NCI-H526 treated with DMSO at 0.1 percent for 48 hours (cell line): ENCODE results near the gene SNF8.
A peak's percentile ranks its signal among the peaks of the same experiment; 100 is the strongest.
"Not testable (repeated sequence)": the region's sequence is repeated elsewhere in the genome, so short reads cannot be mapped to it uniquely, and the experiment has no call there.

Source experiments
- DNase-seq: peaks from one replicate; lab custom pipeline; 2025; lab: John Stamatoyannopoulos, UW

SNF8 gene

DNA sequence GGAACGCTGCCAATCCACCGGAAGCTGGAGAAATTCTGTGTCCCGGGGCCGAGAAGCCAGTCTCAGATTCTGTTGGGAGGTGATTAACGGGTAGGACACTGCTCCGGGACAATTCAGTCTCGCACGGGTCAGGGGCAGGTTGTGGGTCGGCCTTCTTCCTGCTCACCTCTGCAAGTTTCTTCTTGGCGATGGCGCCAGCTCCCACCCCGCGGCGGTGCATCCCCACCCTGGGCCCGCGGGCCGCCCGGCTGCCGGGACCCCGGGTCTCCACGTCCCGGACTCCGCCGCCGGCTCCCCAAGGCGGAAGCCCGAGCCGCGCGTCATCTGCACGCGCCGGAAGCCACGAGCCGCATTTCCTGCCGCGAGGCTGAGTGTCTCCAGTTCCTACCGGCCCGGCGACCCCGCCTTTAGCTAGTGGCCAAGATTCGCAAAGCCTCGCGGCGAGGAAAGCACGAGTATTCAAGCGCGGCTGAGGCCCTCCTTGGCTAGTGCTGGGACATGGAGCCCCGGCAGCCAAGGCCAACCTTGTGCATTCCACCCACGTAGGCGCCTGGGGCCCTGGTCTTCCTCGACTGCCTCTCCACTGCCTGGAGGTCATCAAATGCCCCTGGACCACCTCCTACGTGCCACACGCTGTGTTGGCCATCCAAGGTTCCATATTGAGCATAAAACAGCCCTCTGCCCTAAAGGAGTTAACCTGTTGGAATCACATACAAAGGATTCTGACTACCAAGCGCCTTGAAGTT, at the start of gene SNF8:
Gene SNF8, minus strand, starts transcription at position 328 of the 746 bp plus-strand sequence. Its CDS starts 108 bp downstream, at position 220.
- peak; percentile 65 for DNase-seq

- DNase-seq = no peak
These were observed 49.3 kb upstream of the SNF8 start for GRCh38 chr17:48993951-48994350.

GRCh38 chr17:48993305-48993704, 48.7 kb upstream of the SNF8 start:
- no peak for DNase-seq

DNA sequence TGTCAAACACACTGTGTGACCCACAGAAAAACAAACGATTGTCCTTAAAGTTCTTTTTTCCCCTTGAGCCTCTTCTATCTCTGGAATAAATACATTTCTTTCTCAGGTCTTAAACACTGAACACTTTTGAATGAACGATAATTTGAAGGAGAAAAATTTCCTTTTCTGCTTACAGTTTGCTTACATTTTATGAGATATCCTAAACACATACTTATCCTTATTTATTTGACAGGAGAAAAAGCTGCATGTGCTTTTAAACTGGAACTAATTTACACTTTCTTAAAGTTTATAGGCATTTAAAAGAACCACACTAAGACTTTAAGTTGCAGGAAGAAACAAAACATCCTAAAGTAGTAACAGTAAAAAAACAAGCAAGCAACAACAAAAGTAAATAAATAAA, 47.8 kb upstream of the SNF8 start:
- no peak for DNase-seq

- no peak for DNase-seq
These were observed 46.3 kb upstream of the SNF8 start for GRCh38 chr17:48990882-48991357.

GRCh38 chr17:48989100-48989499, 44.5 kb upstream of the SNF8 start:
- no peak for DNase-seq

DNA sequence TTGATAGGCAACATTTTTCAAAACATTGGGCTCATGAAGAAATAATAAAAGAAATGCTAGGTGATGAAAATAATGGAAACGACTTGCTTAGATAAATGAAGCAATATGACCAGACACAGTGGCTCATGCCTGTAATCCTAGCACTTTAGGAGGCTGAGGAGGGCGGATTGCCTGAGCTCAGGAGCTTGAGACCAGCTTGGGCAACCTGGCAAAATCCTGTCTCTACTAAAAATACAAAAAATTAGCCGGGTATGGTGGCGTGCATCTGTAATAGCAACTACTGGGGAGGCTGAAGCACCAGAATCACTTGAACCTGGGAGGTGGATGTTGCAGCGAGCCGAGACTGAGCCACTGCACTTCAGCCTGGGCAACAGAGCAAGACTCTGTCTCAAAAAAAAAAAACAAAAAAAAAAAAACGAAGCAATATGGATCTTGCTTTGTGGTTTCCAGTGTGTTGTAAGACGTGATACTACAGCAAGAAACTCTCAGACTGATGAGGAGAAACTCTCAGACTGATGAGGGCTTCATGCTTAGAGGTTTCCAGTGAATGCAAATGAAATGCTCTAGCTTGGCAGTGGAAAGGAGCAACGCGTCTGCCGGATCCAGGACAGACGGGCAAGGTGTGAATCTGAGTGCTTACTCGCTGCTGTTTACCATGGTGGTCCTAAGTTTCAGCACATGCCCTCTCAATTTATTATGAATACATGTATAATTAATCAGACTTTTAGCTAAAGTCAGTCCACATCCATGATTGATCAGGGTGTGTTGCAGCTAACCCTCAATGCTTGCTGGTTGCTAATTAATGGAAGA, 41.0 kb upstream of the SNF8 start:
- DNase-seq = no peak

GRCh38 chr17:48981927-48982539, 37.4 kb upstream of the SNF8 start:
- DNase-seq = no peak

- no peak for DNase-seq
These were observed 29.2 kb upstream of the SNF8 start for GRCh38 chr17:48973806-48974205.

GRCh38 chr17:48972749-48973097, 28.1 kb upstream of the SNF8 start:
- DNase-seq = no peak

- DNase-seq = no peak
These were observed 26.4 kb upstream of the SNF8 start for GRCh38 chr17:48970865-48971687.

DNA sequence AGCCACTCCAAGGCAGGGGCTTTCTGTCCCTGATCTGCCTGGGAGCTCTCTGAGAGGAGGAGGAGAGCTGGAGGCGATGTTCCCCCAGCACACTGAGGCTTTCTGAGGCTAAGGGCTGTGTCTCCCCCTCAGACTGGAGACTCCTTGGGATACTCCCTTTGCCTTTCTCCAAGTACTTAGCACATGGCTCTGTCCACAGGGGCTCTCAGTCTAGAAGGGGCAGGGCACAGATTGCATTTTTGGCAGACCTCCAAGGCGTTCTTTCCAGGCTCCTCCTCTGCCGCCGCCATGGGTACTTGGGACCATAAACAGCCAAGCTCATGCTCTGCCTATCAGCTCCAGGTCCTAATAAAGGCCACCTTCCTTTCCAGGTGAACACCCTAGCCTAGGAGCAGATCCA, 25.6 kb upstream of the SNF8 start:
- no peak for DNase-seq

- DNase-seq = no peak
These were observed 17.0 kb upstream of the SNF8 start for GRCh38 chr17:48961516-48962233.

DNA sequence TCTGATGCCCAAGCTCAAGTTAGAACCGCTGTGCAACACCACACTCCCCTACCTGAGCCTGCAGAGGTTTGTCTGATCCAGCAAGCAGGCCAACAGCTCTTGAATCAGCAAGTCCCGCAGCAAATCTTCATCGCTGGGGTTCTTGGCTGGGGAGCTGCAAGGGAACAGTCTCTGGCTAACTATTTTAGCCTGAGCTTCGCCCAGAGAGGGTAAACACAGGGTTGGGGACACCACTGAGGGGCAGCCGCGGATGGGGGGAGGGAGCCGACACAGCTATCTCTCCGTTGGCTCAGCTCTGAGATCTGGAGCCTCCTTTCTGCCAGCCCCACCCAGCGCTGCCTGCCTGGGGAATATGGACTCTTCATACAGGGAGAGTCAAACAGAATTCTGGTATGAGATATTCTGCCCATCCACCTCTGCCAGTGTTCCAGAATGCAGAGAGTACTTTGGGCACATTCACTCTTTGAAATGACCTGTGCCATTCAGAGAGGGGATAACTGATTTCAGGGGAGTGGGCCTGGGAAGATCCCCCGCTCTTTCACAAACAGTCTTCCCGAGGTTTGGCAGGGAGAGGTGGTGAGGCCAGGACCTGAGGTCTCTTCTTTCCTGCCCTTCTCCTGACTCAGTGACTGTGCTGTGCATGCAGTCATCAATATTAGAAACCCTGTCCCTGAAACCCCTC, 16.3 kb upstream of the SNF8 start:
- DNase-seq = no peak

- DNase-seq = no peak
These were observed 9.7 kb upstream of the SNF8 start for GRCh38 chr17:48954300-48954755.

- no peak for DNase-seq
These were observed 8.3 kb upstream of the SNF8 start for GRCh38 chr17:48952904-48953303.

- no peak for DNase-seq
These were observed 6.9 kb upstream of the SNF8 start for GRCh38 chr17:48951572-48951971.

GRCh38 chr17:48945261-48945651, 614 bp upstream of the SNF8 start:
- DNase-seq = not testable (repeated sequence)

- DNase-seq = no peak
These were observed 11.6 kb downstream of the SNF8 start for GRCh38 chr17:48933035-48933434.

DNA sequence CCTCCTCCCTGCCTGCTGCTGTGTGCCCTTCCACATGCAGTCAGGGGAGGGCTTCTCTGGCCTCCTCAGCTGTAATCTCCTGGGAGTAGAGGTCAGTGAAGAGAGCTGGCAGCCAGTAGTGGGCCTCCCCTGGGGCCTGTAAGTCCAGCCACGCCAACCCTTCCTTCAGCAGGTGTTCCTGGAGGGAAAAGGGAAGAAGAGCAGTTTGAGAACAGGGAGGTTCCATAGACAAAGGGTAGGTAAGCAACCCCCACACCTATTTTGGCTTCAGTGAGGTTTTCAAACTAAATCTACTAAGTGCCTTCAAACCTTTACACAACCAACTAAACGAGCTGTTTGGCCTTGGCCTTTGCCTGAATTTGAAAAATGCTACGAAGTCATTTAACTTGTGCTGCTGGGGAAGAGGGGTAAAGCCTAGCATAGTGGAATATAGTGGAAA, 14.2 kb downstream of the SNF8 start:
- DNase-seq = no peak

DNA sequence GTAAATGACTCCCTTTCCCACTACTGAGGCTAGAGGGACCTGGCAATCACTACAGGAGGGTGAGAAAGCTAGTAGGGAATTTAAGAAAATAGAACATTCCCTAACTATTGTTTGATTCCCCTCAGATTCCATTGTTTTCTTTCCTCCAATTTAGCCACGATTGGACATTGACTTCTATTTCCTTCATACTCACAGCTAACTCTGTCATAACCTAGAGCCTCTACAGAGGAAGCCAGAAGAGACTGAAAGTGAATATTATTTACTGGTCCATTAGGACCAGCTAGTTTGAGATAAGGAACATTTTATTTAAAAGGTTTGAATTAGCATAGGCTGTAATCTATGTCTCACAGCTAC, 14.9 kb downstream of the SNF8 start:
- DNase-seq = no peak
